Smooth muscle cell (in vitro differentiated cells): ENCODE measurements around the gene RCBTB1. TPM values are rescaled to one million over a fixed set of nuclear protein-coding genes. Genes with fewer than 3 reads are reported as not detected.

Source experiments
- DNase-seq: peaks from one replicate; lab custom pipeline; 2025; ENCODE audit not compliant: unreplicated experiment; lab: John Stamatoyannopoulos, UW
- H2AFZ ChIP-seq: fragments of 200-600 bp; sonication (generic); 2 replicates; pipeline ENCODE4 v1.6.0; 2016; ENCODE audit warnings: antibody characterized with exemption, low read depth, mild to moderate bottlenecking
- H3F3A ChIP-seq: fragments of 200-600 bp; sonication (generic); 2 replicates; pipeline ENCODE4 v1.6.0; 2017; ENCODE audit warnings: antibody characterized with exemption, low read depth
- H3K27ac ChIP-seq: fragments of 200-600 bp; sonication (generic); 2 replicates; pipeline ENCODE4 v1.5.1; 2016; ENCODE audit warnings: low read depth, mild to moderate bottlenecking
- H3K27me3 ChIP-seq: fragments of 200-600 bp; sonication (generic); 2 replicates; pipeline ENCODE4 v1.6.1; 2016; ENCODE audit warnings: low read depth, mild to moderate bottlenecking
- H3K36me3 ChIP-seq: fragments of 200-600 bp; sonication (generic); 2 replicates; pipeline ENCODE4 v1.5.1; 2016; ENCODE audit warnings: low read depth
- H3K4me1 ChIP-seq: fragments of 200-600 bp; sonication (generic); 2 replicates; pipeline ENCODE4 v1.5.1; 2016; ENCODE audit warnings: low read depth
- H3K4me2 ChIP-seq: fragments of 200-600 bp; sonication (generic); 2 replicates; pipeline ENCODE4 v1.6.0; 2016; ENCODE audit warnings: mild to moderate bottlenecking
- H3K4me3 ChIP-seq: fragments of 200-600 bp; sonication (generic); 2 replicates; pipeline ENCODE4 v1.5.1; 2016; ENCODE audit warnings: mild to moderate bottlenecking
- H3K79me2 ChIP-seq: fragments of 200-600 bp; sonication (generic); 2 replicates; pipeline ENCODE4 v1.6.0; 2016; ENCODE audit warnings: low read depth, mild to moderate bottlenecking
- H3K9ac ChIP-seq: fragments of 200-600 bp; sonication (generic); 2 replicates; pipeline ENCODE4 v1.6.0; 2016; ENCODE audit warnings: low read depth
- H3K9me3 ChIP-seq: fragments of 200-600 bp; sonication (generic); replicated peaks from 2 replicates; pipeline ENCODE4 v1.5.1; 2016; ENCODE audit warnings: low read depth
- H4K20me1 ChIP-seq: fragments of 200-600 bp; sonication (generic); 2 replicates; pipeline ENCODE4 v1.6.0; 2016; ENCODE audit warnings: low read depth
- CTCF ChIP-seq: fragments of 200-600 bp; sonication (generic); IDR thresholded peaks from 2 replicates; pipeline ENCODE4 v1.5.1; 2017; ENCODE audit warnings: borderline replicate concordance, mild to moderate bottlenecking, antibody characterized with exemption; ENCODE audit not compliant: insufficient read depth, poor library complexity, severe bottlenecking
- WGBS: methylation state at CpG from one replicate; pipeline ENCODE4 v1.1.7; 2016; ENCODE audit warnings: low lambda C conversion rate; 5-methylcytosine and 5-hydroxymethylcytosine counted together
- polyA plus RNA-seq: library from polyadenylated mRNA; unstranded; fragments of >200 nt; fragmentation: Nextera tagmentation; extraction: Ambion mirVana; gene quantifications from 2 replicates; pipeline ENCODE4 v1.2.1, GENCODE V29; 2016
- total RNA-seq: library from RNA; depleted of rRNA; stranded (reverse); fragments of >200 nt; gene quantifications from 2 replicates; pipeline ENCODE4 v1.2.3, GENCODE V29; 2014

Gene RCBTB1
- total and polyA plus RNA-seq, 2 experiments from 2014 or later: 10.7 to 26.8 TPM

- H3K4me3 ChIP-seq: no peak overlapping the region
- H3K4me1 ChIP-seq: no peaks in the 10 kb centered on the region
- no peaks in the 10 kb centered on the region for H3K79me2 ChIP-seq
- H3K27me3 ChIP-seq: no peaks in the 10 kb centered on the region
- no peak overlapping the region for H3K4me2 ChIP-seq
- WGBS: 68% methylated on average over 6 of the region's 6 CpGs
- H3K27ac ChIP-seq: no peak overlapping the region
- no peaks in the 10 kb centered on the region for H4K20me1 ChIP-seq
- no peaks in the 10 kb centered on the region for H3F3A ChIP-seq
- no peaks in the 10 kb centered on the region for H3K36me3 ChIP-seq
- TF ChIP-seq CTCF: peak; percentile 34
- no peaks in the 10 kb centered on the region for H3K9me3 ChIP-seq
- H3K9ac ChIP-seq: no peak overlapping the region
- no peak for DNase-seq
- H2AFZ ChIP-seq: no peak overlapping the region
Observed at GRCh38 chr13:49517461-49517860, 67.9 kb downstream of the RCBTB1 start.

GRCh38 chr13:49516467-49516866 lies 68.9 kb downstream of the RCBTB1 start:
- no peak overlapping the region for H3K9ac ChIP-seq
- no peak overlapping the region for H2AFZ ChIP-seq
- H3K27me3 ChIP-seq: no peaks in the 10 kb centered on the region
- H3K36me3 ChIP-seq: no peaks in the 10 kb centered on the region
- no peaks in the 10 kb centered on the region for H3F3A ChIP-seq
- no peaks in the 10 kb centered on the region for H3K4me1 ChIP-seq
- H4K20me1 ChIP-seq: no peaks in the 10 kb centered on the region
- no peak for DNase-seq
- no peak overlapping the region for H3K27ac ChIP-seq
- H3K9me3 ChIP-seq: no peaks in the 10 kb centered on the region
- H3K4me3 ChIP-seq: no peak overlapping the region
- H3K79me2 ChIP-seq: no peaks in the 10 kb centered on the region
- TF ChIP-seq CTCF: no peak
- no peak overlapping the region for H3K4me2 ChIP-seq
- WGBS: 90% methylated on average over 5 of the region's 5 CpGs

GRCh38 chr13:49512578-49512977 lies 72.8 kb downstream of the RCBTB1 start:
- Histone ChIP-seq H3K4me3 (no peak overlapping the region), H2AFZ (no peak overlapping the region), H3K4me2 (no peak overlapping the region), H3K4me1 (no peaks in the 10 kb centered on the region), H3K9me3 (no peaks in the 10 kb centered on the region), H3K79me2 (no peaks in the 10 kb centered on the region), H3F3A (no peaks in the 10 kb centered on the region), H4K20me1 (no peaks in the 10 kb centered on the region), H3K27ac (no peak overlapping the region), H3K27me3 (no peaks in the 10 kb centered on the region), H3K36me3 (no peaks in the 10 kb centered on the region), H3K9ac (no peak overlapping the region)
- no peak for DNase-seq
- WGBS: 69% methylated on average over 2 of the region's 2 CpGs
- TF ChIP-seq CTCF: no peak

GRCh38 chr13:49503951-49504350 lies 81.4 kb downstream of the RCBTB1 start:
- H3K27me3 ChIP-seq: no peaks in the 10 kb centered on the region
- H3K4me3 ChIP-seq: no peak overlapping the region
- H3K27ac ChIP-seq: no peak overlapping the region
- no peak for DNase-seq
- no peaks in the 10 kb centered on the region for H4K20me1 ChIP-seq
- no peak for TF ChIP-seq CTCF
- H3K9ac ChIP-seq: no peak overlapping the region
- no peaks in the 10 kb centered on the region for H3K79me2 ChIP-seq
- no peaks in the 10 kb centered on the region for H3K36me3 ChIP-seq
- 84% methylated on average over 3 of the region's 3 CpGs for WGBS
- no peaks in the 10 kb centered on the region for H3K4me1 ChIP-seq
- H3F3A ChIP-seq: peaks cover 16% of the 10 kb centered on the region
- H3K9me3 ChIP-seq: no peaks in the 10 kb centered on the region
- H2AFZ ChIP-seq: no peak overlapping the region
- no peak overlapping the region for H3K4me2 ChIP-seq
